ENCODE results near the gene L3MBTL3. TPM values are rescaled to one million over a fixed set of nuclear protein-coding genes. Genes with fewer than 3 reads are reported as not detected.

L3MBTL3 gene
- total RNA-seq, 1 experiment from 2014 or later, result 4.7 TPM

DNA sequence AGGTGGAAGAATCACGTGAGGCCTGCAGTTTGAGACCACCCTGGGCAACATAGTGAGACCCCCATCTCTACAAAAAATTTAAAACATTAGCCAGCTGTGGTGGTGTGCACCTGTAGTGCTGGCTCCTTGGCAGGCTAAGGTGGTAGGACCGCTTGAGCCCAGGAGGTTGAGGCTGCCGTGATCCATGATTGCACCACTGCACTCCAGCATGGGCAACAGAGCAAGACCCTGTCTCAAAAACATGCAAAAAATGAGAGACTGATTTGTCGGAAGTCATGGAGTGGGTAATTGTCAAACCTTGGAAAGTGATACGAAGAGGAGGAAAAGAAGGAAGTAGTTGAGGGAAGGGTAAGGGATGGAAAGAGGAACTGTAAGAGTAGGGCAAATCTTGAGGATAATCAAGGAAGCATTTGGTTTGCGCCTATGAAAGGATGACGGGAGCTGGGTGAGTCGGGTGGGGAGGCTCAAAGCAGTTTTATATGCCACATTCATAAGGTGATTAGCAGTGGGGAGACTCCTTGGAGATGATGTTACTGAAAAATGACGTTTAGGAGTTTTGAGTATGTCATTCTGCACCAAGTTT lies 14.5 kb downstream of the L3MBTL3 start:
- no peak overlapping the region for H3K4me2 ChIP-seq (ENCODE audit: insufficient read depth, insufficient read length, low read length)
- TF ChIP-seq, protein P1, sequence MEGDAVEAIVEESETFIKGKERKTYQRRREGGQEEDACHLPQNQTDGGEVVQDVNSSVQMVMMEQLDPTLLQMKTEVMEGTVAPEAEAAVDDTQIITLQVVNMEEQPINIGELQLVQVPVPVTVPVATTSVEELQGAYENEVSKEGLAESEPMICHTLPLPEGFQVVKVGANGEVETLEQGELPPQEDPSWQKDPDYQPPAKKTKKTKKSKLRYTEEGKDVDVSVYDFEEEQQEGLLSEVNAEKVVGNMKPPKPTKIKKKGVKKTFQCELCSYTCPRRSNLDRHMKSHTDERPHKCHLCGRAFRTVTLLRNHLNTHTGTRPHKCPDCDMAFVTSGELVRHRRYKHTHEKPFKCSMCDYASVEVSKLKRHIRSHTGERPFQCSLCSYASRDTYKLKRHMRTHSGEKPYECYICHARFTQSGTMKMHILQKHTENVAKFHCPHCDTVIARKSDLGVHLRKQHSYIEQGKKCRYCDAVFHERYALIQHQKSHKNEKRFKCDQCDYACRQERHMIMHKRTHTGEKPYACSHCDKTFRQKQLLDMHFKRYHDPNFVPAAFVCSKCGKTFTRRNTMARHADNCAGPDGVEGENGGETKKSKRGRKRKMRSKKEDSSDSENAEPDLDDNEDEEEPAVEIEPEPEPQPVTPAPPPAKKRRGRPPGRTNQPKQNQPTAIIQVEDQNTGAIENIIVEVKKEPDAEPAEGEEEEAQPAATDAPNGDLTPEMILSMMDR (conservative IDR thresholded peaks at IDR 0.05), result no peak
- peaks cover 3% of the 10 kb centered on the region for H3K79me1 ChIP-seq (ENCODE audit: insufficient read depth, low read depth, low read length, poor library complexity, severe bottlenecking)
- no peak overlapping the region for H2BK5ac ChIP-seq (ENCODE audit: insufficient read length, low read length)
- no peaks in the 10 kb centered on the region for H3K23me2 ChIP-seq (ENCODE audit: insufficient read length, low read depth, low read length, poor library complexity, severe bottlenecking)
- H3K9me3 ChIP-seq (ENCODE audit: control insufficient read depth, low read depth, low read length), result no peaks in the 10 kb centered on the region
- H2BK15ac ChIP-seq (ENCODE audit: low read depth, low read length), result no peak overlapping the region
- Mint-ChIP-seq H3K4me1 (peaks cover 3 to 15% of the 10 kb centered on the region in 2 experiments), H3K27ac (no peak overlapping the region; a peak in 2 of 7 replicates), H3K27me3 (ENCODE audit: low read depth) (no peaks in the 10 kb centered on the region), H3K9me3 (no peaks in the 10 kb centered on the region), H3K36me3 (ENCODE audit: insufficient read depth in 1 of 3, low read depth in 3 of 3) (peaks cover 2 to 8% (median 5%) of the 10 kb centered on the region in 3 experiments; a peak in 4 of 7 replicates), H3K4me3 (no peak overlapping the region)
- H3K27me3 ChIP-seq (ENCODE audit: insufficient read depth, low read length), result no peaks in the 10 kb centered on the region
- no peak overlapping the region for H3K56ac ChIP-seq (ENCODE audit: insufficient read length, low read depth, low read length)
- no peak overlapping the region for H3K23ac ChIP-seq (ENCODE audit: insufficient read length, low read depth, low read length)
- no peak overlapping the region for H3K27ac ChIP-seq (ENCODE audit: insufficient read length, low read depth, low read length)
- H3K4ac ChIP-seq (ENCODE audit: low read depth, low read length), result no peak overlapping the region
- no peak overlapping the region for H3K9ac ChIP-seq (ENCODE audit: extremely low read depth, insufficient read length, low read length)
- H3K18ac ChIP-seq (ENCODE audit: insufficient read length, low read depth, low read length), result no peak overlapping the region
- H4K8ac ChIP-seq (replicated peaks; ENCODE audit: insufficient read length, low read depth, low read length), result no peak overlapping the region
- H3K79me2 ChIP-seq (ENCODE audit: insufficient read depth, low read length), result no peaks in the 10 kb centered on the region
- H3K14ac ChIP-seq (ENCODE audit: insufficient read depth, low read length), result no peak overlapping the region
- no peak overlapping the region for H2BK120ac ChIP-seq (ENCODE audit: low read depth, low read length, poor library complexity, severe bottlenecking)
- no peak overlapping the region for H2AK5ac ChIP-seq (ENCODE audit: insufficient read length, low read length)
- no peak overlapping the region for H3T11ph ChIP-seq (ENCODE audit: low read length)
- H4K5ac ChIP-seq (ENCODE audit: insufficient read length, low read depth, low read length), result no peak overlapping the region
- H2AFZ ChIP-seq (ENCODE audit: low read length), result no peak overlapping the region
- H2BK20ac ChIP-seq (ENCODE audit: low read depth, low read length, poor library complexity, severe bottlenecking), result no peak overlapping the region
- H4K91ac ChIP-seq (ENCODE audit: insufficient read length, low read depth, low read length), result no peak overlapping the region
- H2BK12ac ChIP-seq (ENCODE audit: insufficient read length, low read depth, low read length), result no peak overlapping the region
- H3K4me1 ChIP-seq (ENCODE audit: insufficient read depth, low read length), result no peaks in the 10 kb centered on the region; the same call in 1 of the 2 replicates
- no peaks in the 10 kb centered on the region for H4K20me1 ChIP-seq (ENCODE audit: control insufficient read depth, insufficient read depth, insufficient read length)
- DNase-seq, result no peak
- WGBS (ENCODE audit: extremely low coverage, insufficient read length, low lambda C conversion rate), result 100% methylated on average over 1 of the region's 9 CpGs
